MM.1S (cell line): ENCODE measurements around the gene KLK6.
"Not testable (repeated sequence)": the region's sequence is repeated elsewhere in the genome, so short reads cannot be mapped to it uniquely, and the experiment has no call there.

Experiments
- DNase-seq: peaks from one replicate; pipeline ENCODE4 v3.0.0-alpha.2; 2015
- H2AFZ ChIP-seq: fragments of 300-600 bp; sonication (generic); 2 replicates; pipeline ENCODE4 v1.6.0; 2016; ENCODE audit warnings: antibody characterized with exemption, low read length
- H3F3A ChIP-seq: fragments of 300-600 bp; sonication (generic); 2 replicates; pipeline ENCODE4 v1.6.1; 2016; ENCODE audit warnings: mild to moderate bottlenecking, antibody characterized with exemption, low read length, moderate library complexity, mixed read lengths; ENCODE audit not compliant: insufficient read depth
- H3K27ac ChIP-seq: fragments of 300-600 bp; sonication (generic); 2 replicates; pipeline ENCODE4 v1.5.1; 2016; ENCODE audit warnings: mild to moderate bottlenecking, low read length
- H3K27me3 ChIP-seq: fragments of 300-600 bp; sonication (generic); replicated peaks from 2 replicates; pipeline ENCODE4 v1.6.0; 2016; ENCODE audit warnings: low read length; ENCODE audit not compliant: insufficient read depth
- H3K36me3 ChIP-seq: fragments of 300-600 bp; sonication (generic); replicated peaks from 2 replicates; pipeline ENCODE4 v1.6.1; 2016; ENCODE audit warnings: mild to moderate bottlenecking, low read length, mixed read lengths; ENCODE audit not compliant: insufficient read depth
- H3K4me1 ChIP-seq: fragments of 300-600 bp; sonication (generic); 2 replicates; pipeline ENCODE4 v1.6.1; 2016; ENCODE audit warnings: low read length, mixed read lengths
- H3K4me2 ChIP-seq: fragments of 300-600 bp; sonication (generic); 2 replicates; pipeline ENCODE4 v1.6.0; 2016; ENCODE audit warnings: low read depth, low read length
- H3K4me3 ChIP-seq: fragments of 300-600 bp; sonication (generic); 2 replicates; pipeline ENCODE4 v1.5.1; 2016; ENCODE audit warnings: low read length, mixed read lengths
- H3K79me2 ChIP-seq: fragments of 300-600 bp; sonication (generic); 2 replicates; pipeline ENCODE4 v1.6.1; 2016; ENCODE audit warnings: mixed run types, low read length, mixed read lengths
- H3K9ac ChIP-seq: fragments of 300-600 bp; sonication (generic); 2 replicates; pipeline ENCODE4 v1.6.1; 2016; ENCODE audit warnings: low read length, mixed read lengths
- H3K9me2 ChIP-seq: fragments of 300-600 bp; sonication (generic); replicated peaks from 2 replicates; pipeline ENCODE4 v1.6.1; 2016; ENCODE audit warnings: mild to moderate bottlenecking, low read length, mixed read lengths; ENCODE audit not compliant: insufficient read depth
- H3K9me3 ChIP-seq: fragments of 300-600 bp; sonication (generic); replicated peaks from 2 replicates; pipeline ENCODE4 v1.6.1; 2016; ENCODE audit warnings: mild to moderate bottlenecking, low read length, mixed read lengths; ENCODE audit not compliant: insufficient read depth
- H4K20me1 ChIP-seq: fragments of 300-600 bp; sonication (generic); 2 replicates; pipeline ENCODE4 v1.6.1; 2016; ENCODE audit warnings: mild to moderate bottlenecking, low read length, moderate library complexity, mixed read lengths; ENCODE audit not compliant: insufficient read depth
- CTCF ChIP-seq: fragments of 300-600 bp; sonication (generic); IDR thresholded peaks from 2 replicates; pipeline ENCODE4 v1.5.1; 2016; ENCODE audit warnings: antibody characterized with exemption, low read length, mixed read lengths
- EZH2 ChIP-seq: fragments of 300-600 bp; sonication (generic); optimal IDR thresholded peaks from 2 replicates; pipeline ENCODE3; 2017; ENCODE audit warnings: low read depth, mild to moderate bottlenecking, antibody characterized with exemption, low read length, mixed read lengths
- EZH2phosphoT487 ChIP-seq: fragments of 300-600 bp; sonication (generic); IDR thresholded peaks from 2 replicates; pipeline ENCODE4 v1.6.1; 2018; ENCODE audit warnings: antibody characterized with exemption, low read length

KLK6 gene

GRCh38 chr19:50972795-50973376 is 3.5 kb upstream of the KLK6 start:
- no peaks in the 10 kb centered on the region for H3F3A ChIP-seq

GRCh38 chr19:50969810-50970209 is 419 bp upstream of the KLK6 start:
- not testable (repeated sequence) for H3K9me3 ChIP-seq, H3K4me1 ChIP-seq, H4K20me1 ChIP-seq, H3K9ac ChIP-seq, H3K9me2 ChIP-seq, H3K36me3 ChIP-seq, H2AFZ ChIP-seq, H3K27ac ChIP-seq, H3K79me2 ChIP-seq, H3K4me2 ChIP-seq, H3K4me3 ChIP-seq, H3F3A ChIP-seq, DNase-seq
- peaks cover 10% of the 10 kb centered on the region; the same call in 1 of the 2 replicates for H3K27me3 ChIP-seq

More at GRCh38 chr19:50972795-50973376, 3.5 kb upstream of the KLK6 start:
- Histone ChIP-seq H3K27ac (no peak overlapping the region), H3K9ac (no peak overlapping the region), H3K4me3 (no peak overlapping the region), H3K9me2 (no peaks in the 10 kb centered on the region), H2AFZ (no peak overlapping the region), H4K20me1 (no peaks in the 10 kb centered on the region), H3K4me2 (no peak overlapping the region), H3K9me3 (no peaks in the 10 kb centered on the region), H3K79me2 (no peaks in the 10 kb centered on the region), H3K27me3 (peaks cover 5% of the 10 kb centered on the region; the same call in 1 of the 2 replicates), H3K4me1 (no peaks in the 10 kb centered on the region), H3K36me3 (no peaks in the 10 kb centered on the region)
- DNase-seq = no peak
- TF ChIP-seq EZH2 = no peak
- no peak for TF ChIP-seq EZH2phosphoT487

GRCh38 chr19:50968716-50969412 is 527 bp downstream of the KLK6 start:
- Histone ChIP-seq H3K79me2 (no peaks in the 10 kb centered on the region), H3K27ac (no peak overlapping the region), H3F3A (no peaks in the 10 kb centered on the region), H2AFZ (no peak overlapping the region), H3K4me2 (no peak overlapping the region), H3K9ac (no peak overlapping the region), H3K4me1 (no peaks in the 10 kb centered on the region), H3K9me2 (no peaks in the 10 kb centered on the region), H3K9me3 (no peaks in the 10 kb centered on the region), H4K20me1 (no peaks in the 10 kb centered on the region), H3K36me3 (no peaks in the 10 kb centered on the region), H3K4me3 (no peak overlapping the region), H3K27me3 (peaks cover 12% of the 10 kb centered on the region; the same call in 1 of the 2 replicates)
- DNase-seq = no peak
- no peak for TF ChIP-seq EZH2
- no peak for TF ChIP-seq CTCF
- TF ChIP-seq EZH2phosphoT487 = no peak

- DNase-seq = no peak
- H3K27ac ChIP-seq = no peak overlapping the region
- no peaks in the 10 kb centered on the region for H3K9me3 ChIP-seq
- H4K20me1 ChIP-seq = no peaks in the 10 kb centered on the region
- H3K36me3 ChIP-seq = no peaks in the 10 kb centered on the region
- H2AFZ ChIP-seq = no peak overlapping the region
- TF ChIP-seq EZH2 (no peak), EZH2phosphoT487 (no peak), CTCF (no peak)
- no peaks in the 10 kb centered on the region for H3K9me2 ChIP-seq
- no peaks in the 10 kb centered on the region for H3F3A ChIP-seq
- H3K4me2 ChIP-seq = no peak overlapping the region
- no peaks in the 10 kb centered on the region for H3K79me2 ChIP-seq
- no peak overlapping the region for H3K4me3 ChIP-seq
- peaks cover 15% of the 10 kb centered on the region; the same call in 1 of the 2 replicates for H3K27me3 ChIP-seq
- no peaks in the 10 kb centered on the region for H3K4me1 ChIP-seq
- H3K9ac ChIP-seq = no peak overlapping the region
Measured at GRCh38 chr19:50967929-50968715, 1.3 kb downstream of the KLK6 start.
